Osteoblast (primary cell): Measurements from ENCODE around the gene KIAA0753. TPM values are rescaled to one million over a fixed set of nuclear protein-coding genes. Genes with fewer than 3 reads are reported as not detected.

Source experiments
- DNase-seq: peaks from one replicate; pipeline ENCODE4 v3.0.0; 2011; ENCODE audit warnings: low spot score, mixed read lengths; ENCODE audit not compliant: insufficient read length; ENCODE audit errors: missing footprints
- H2AFZ ChIP-seq: 2 replicates; pipeline ENCODE4 v1.6.0; 2011; ENCODE audit warnings: mild to moderate bottlenecking, low read length
- H3K27ac ChIP-seq: 2 replicates; pipeline ENCODE4 v1.5.1; 2011; ENCODE audit warnings: mild to moderate bottlenecking, low read depth, low read length, moderate library complexity
- H3K27me3 ChIP-seq: 2 replicates; pipeline ENCODE4 v1.6.0; 2012; ENCODE audit warnings: mild to moderate bottlenecking, control low read depth, inconsistent platforms, low read length, moderate library complexity; ENCODE audit not compliant: insufficient read depth
- H3K36me3 ChIP-seq: 2 replicates; pipeline ENCODE4 v1.5.1; 2011; ENCODE audit warnings: mild to moderate bottlenecking, low read length, control low read depth, moderate library complexity; ENCODE audit not compliant: insufficient read depth
- H3K4me1 ChIP-seq: 2 replicates; pipeline ENCODE4 v1.5.1; 2011; ENCODE audit warnings: mild to moderate bottlenecking, low read length, control low read depth, moderate library complexity; ENCODE audit not compliant: insufficient read depth
- H3K4me2 ChIP-seq: 2 replicates; pipeline ENCODE4 v1.6.0; 2011; ENCODE audit warnings: mild to moderate bottlenecking, low read length; ENCODE audit not compliant: insufficient read depth
- H3K4me3 ChIP-seq: fragments of 200-600 bp; sonication (generic); 3 replicates; pipeline ENCODE4 v1.5.1; 2012; ENCODE audit warnings: mild to moderate bottlenecking, low read length, inconsistent platforms; ENCODE audit not compliant: insufficient read depth
- H3K79me2 ChIP-seq: 2 replicates; pipeline ENCODE4 v1.6.0; 2012; ENCODE audit warnings: mild to moderate bottlenecking, low read length, control low read depth, inconsistent platforms; ENCODE audit not compliant: insufficient read depth
- H3K9me3 ChIP-seq: 2 replicates; pipeline ENCODE4 v1.5.1; 2011; ENCODE audit warnings: low read depth, low read length, control low read depth
- H4K20me1 ChIP-seq: 2 replicates; pipeline ENCODE4 v1.6.0; 2012; ENCODE audit warnings: mild to moderate bottlenecking, low read length, control low read depth; ENCODE audit not compliant: insufficient read depth
- total RNA-seq: library from RNA; depleted of rRNA; stranded (reverse); fragments of >200 nt; gene quantifications from 2 replicates; pipeline ENCODE4 v1.2.3, GENCODE V29; 2012
- TF ChIP-seq, protein P1 (sequence below): IDR thresholded peaks from 2 replicates; pipeline ENCODE4 v1.5.1; 2011; ENCODE audit warnings: mild to moderate bottlenecking, low read depth, low read length, moderate library complexity; ENCODE audit errors: extremely low read depth

KIAA0753 gene
- total RNA-seq, 1 donor, result 17.0 TPM

DNA sequence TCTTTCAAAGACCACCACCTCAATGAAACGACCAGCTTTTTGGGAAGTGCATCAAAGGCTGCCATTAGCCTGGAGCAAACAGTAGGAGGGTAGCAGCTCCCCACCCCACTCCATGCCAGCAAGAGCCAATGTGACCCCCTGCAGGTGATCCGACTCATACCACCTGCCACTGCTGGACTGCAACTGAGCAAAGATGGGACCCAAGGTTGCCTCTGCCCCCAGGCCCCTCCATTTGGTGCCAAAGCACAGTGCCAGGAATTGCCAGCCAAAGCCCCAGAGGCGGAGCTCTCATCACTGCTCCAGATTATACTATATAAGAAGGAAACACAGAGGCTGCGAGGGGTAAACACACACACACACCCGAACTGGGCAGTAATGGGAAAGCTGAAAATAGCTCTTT is 92.5 kb downstream of the KIAA0753 start:
- DNase-seq, result no peak
- Histone ChIP-seq H2AFZ (no peak overlapping the region), H3K4me3 (no peak overlapping the region), H3K4me2 (peak overlapping the region; percentile 52), H3K27me3 (no peaks in the 10 kb centered on the region), H3K4me1 (peaks cover 13% of the 10 kb centered on the region), H4K20me1 (peaks cover 29% of the 10 kb centered on the region), H3K36me3 (no peaks in the 10 kb centered on the region), H3K27ac (no peak overlapping the region), H3K79me2 (no peaks in the 10 kb centered on the region), H3K9me3 (no peaks in the 10 kb centered on the region)
- TF ChIP-seq, protein P1, sequence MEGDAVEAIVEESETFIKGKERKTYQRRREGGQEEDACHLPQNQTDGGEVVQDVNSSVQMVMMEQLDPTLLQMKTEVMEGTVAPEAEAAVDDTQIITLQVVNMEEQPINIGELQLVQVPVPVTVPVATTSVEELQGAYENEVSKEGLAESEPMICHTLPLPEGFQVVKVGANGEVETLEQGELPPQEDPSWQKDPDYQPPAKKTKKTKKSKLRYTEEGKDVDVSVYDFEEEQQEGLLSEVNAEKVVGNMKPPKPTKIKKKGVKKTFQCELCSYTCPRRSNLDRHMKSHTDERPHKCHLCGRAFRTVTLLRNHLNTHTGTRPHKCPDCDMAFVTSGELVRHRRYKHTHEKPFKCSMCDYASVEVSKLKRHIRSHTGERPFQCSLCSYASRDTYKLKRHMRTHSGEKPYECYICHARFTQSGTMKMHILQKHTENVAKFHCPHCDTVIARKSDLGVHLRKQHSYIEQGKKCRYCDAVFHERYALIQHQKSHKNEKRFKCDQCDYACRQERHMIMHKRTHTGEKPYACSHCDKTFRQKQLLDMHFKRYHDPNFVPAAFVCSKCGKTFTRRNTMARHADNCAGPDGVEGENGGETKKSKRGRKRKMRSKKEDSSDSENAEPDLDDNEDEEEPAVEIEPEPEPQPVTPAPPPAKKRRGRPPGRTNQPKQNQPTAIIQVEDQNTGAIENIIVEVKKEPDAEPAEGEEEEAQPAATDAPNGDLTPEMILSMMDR, result no peak

DNA sequence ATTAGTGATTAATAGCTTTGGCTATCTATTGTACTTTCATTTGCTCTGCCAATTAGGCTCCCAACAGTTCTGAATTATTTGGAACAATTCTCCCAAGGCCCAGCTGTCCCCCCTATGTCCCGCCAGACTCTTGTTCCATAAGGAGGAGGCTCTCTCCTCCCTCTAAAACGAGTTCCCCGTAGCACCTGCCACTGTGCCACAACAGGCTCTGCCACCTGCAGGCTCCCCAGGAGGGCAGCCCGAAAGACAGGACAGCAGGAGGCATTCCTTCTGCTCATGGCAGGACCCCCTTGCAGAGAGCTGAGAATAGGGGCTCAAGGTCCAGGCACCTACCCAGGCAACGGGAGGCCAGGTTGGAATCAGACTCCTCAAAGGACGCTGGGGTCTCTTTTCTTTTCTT is 93.2 kb downstream of the KIAA0753 start:
- Histone ChIP-seq H3K4me2 (no peak overlapping the region), H3K27ac (no peak overlapping the region), H2AFZ (no peak overlapping the region), H3K9me3 (no peaks in the 10 kb centered on the region), H4K20me1 (peaks cover 30% of the 10 kb centered on the region), H3K27me3 (no peaks in the 10 kb centered on the region), H3K36me3 (no peaks in the 10 kb centered on the region), H3K4me1 (peaks cover 13% of the 10 kb centered on the region), H3K79me2 (no peaks in the 10 kb centered on the region), H3K4me3 (no peak overlapping the region)
- no peak for DNase-seq
- TF ChIP-seq, protein P1, result no peak

DNA sequence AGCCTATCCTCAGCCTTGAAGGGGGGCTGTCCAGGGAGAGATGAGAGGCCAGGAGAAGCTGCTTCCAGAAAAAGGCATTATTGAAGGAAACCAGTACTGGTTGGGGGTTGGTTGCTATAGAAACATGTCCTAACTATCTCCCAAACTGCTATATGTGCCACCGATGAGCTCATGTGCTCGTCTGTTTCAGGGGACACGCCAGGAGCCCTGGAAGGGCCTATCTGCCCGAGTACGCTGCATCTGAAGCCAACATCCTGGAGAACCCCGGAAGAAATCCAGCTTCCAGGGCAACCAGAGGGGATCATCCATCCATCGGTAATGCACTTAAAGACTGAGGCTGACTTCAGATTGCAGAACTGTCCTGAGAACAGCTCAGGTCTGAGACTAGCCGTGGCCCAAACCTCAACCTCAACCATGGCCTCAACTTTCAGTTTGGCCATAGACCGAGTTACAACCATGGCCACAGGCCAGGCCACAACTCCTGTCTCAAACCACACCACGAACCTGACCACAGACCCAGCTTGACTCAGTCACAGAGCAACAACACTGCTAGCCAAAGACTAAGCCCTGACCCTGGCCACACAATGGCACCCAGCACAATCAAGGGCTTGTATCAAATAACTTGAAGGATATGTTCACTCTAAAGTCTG is 94.3 kb downstream of the KIAA0753 start:
- no peak overlapping the region for H3K27ac ChIP-seq
- H4K20me1 ChIP-seq, result peaks cover 28% of the 10 kb centered on the region
- no peak overlapping the region for H2AFZ ChIP-seq
- peak; percentile 95 for DNase-seq
- no peaks in the 10 kb centered on the region for H3K79me2 ChIP-seq
- H3K36me3 ChIP-seq, result no peaks in the 10 kb centered on the region
- H3K9me3 ChIP-seq, result no peaks in the 10 kb centered on the region
- TF ChIP-seq, protein P1, result no peak
- peaks cover 13% of the 10 kb centered on the region for H3K4me1 ChIP-seq
- H3K4me3 ChIP-seq, result no peak overlapping the region
- H3K4me2 ChIP-seq, result peak overlapping the region; percentile 15
- H3K27me3 ChIP-seq, result no peaks in the 10 kb centered on the region

DNA sequence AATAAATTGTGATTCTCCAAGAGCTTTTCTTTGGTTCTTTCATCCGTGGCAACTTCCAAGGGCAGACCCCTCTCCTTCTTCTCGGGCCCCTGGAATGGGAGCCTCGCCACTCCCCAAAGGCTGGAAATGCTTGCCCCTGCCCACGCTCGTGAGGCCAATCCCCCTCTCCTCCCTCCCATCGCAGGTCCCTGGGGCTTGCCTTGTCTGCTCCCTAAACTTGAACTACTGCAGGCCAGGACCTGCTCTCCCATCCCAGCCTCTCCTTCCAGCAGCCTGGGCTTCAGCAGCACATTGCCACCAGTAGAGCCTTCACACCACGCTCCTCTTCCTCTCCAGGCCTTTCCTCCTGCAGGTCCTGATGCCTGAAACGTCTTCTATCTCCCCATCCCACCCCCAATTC is 95.2 kb downstream of the KIAA0753 start:
- Histone ChIP-seq H3K79me2 (no peaks in the 10 kb centered on the region), H3K4me1 (peaks cover 13% of the 10 kb centered on the region), H3K27me3 (no peaks in the 10 kb centered on the region), H3K4me2 (no peak overlapping the region), H3K4me3 (no peak overlapping the region), H3K27ac (no peak overlapping the region), H2AFZ (no peak overlapping the region), H3K36me3 (no peaks in the 10 kb centered on the region), H3K9me3 (no peaks in the 10 kb centered on the region), H4K20me1 (peaks cover 28% of the 10 kb centered on the region)
- no peak for DNase-seq
- TF ChIP-seq, protein P1, result no peak
